Astrocyte (in vitro differentiated cells and primary cell): ENCODE data around the gene ZCWPW1. TPM values are rescaled to one million over a fixed set of nuclear protein-coding genes. Genes with fewer than 3 reads are reported as not detected.
A peak's percentile ranks its signal among the peaks of the same experiment; 100 is the strongest.

Source experiments
- DNase-seq: peaks from one replicate; pipeline ENCODE4 v3.0.0-alpha.2; 2010; ENCODE audit warnings: low read depth
- FAIRE-seq: peaks from 2 replicates; lab custom pipeline; 2011; peaks lifted over from hg19 to GRCh38; lab: Jason Lieb, UNC
- H2AFZ ChIP-seq: 2 replicates; pipeline ENCODE4 v1.6.0; 2012; ENCODE audit warnings: low read depth, low read length, inconsistent platforms
- H3K27ac ChIP-seq: 2 replicates; pipeline ENCODE4 v1.5.1; 2011; ENCODE audit warnings: low read depth, low read length, inconsistent platforms
- H3K27me3 ChIP-seq: 2 replicates; pipeline ENCODE4 v1.6.0; 2011; ENCODE audit warnings: low read length, inconsistent platforms; ENCODE audit not compliant: insufficient read depth
- H3K36me3 ChIP-seq: 2 replicates; pipeline ENCODE4 v1.5.1; 2011; ENCODE audit warnings: low read length, inconsistent platforms; ENCODE audit not compliant: insufficient read depth
- H3K4me1 ChIP-seq: 2 replicates; pipeline ENCODE4 v1.5.1; 2011; ENCODE audit warnings: low read length, inconsistent platforms; ENCODE audit not compliant: insufficient read depth
- H3K4me2 ChIP-seq: 2 replicates; pipeline ENCODE4 v1.6.0; 2012; ENCODE audit warnings: low read length, inconsistent platforms
- H3K4me3 ChIP-seq: 2 replicates; pipeline ENCODE4 v1.5.1; 2011; ENCODE audit warnings: low read depth, mild to moderate bottlenecking, low read length, inconsistent platforms; ENCODE audit not compliant: insufficient read depth
- H3K79me2 ChIP-seq: 2 replicates; pipeline ENCODE4 v1.6.0; 2012; ENCODE audit warnings: mild to moderate bottlenecking, low read length, inconsistent platforms; ENCODE audit not compliant: insufficient read depth
- H3K9ac ChIP-seq: 2 replicates; pipeline ENCODE4 v1.6.0; 2012; ENCODE audit warnings: mild to moderate bottlenecking, low read length, inconsistent platforms
- H3K9me3 ChIP-seq: 2 replicates; pipeline ENCODE4 v1.5.1; 2012; ENCODE audit warnings: low read depth, mild to moderate bottlenecking, low read length, inconsistent platforms; ENCODE audit not compliant: insufficient read depth
- H4K20me1 ChIP-seq: 2 replicates; pipeline ENCODE4 v1.6.0; 2012; ENCODE audit warnings: low read length, inconsistent platforms; ENCODE audit not compliant: insufficient read depth
- H3K27ac Mint-ChIP-seq: one replicate; pipeline ENCODE4 v1.8.0; 2021; ENCODE audit warnings: mild to moderate bottlenecking, mixed read lengths; ENCODE audit not compliant: unreplicated experiment
- H3K27me3 Mint-ChIP-seq: one replicate; pipeline ENCODE4 v1.8.0; 2021; ENCODE audit warnings: low read depth, mixed read lengths; ENCODE audit not compliant: unreplicated experiment
- H3K36me3 Mint-ChIP-seq: one replicate; pipeline ENCODE4 v1.8.0; 2021; ENCODE audit warnings: low read depth, mixed read lengths; ENCODE audit not compliant: unreplicated experiment
- H3K4me1 Mint-ChIP-seq: one replicate; pipeline ENCODE4 v1.8.0; 2021; ENCODE audit warnings: low read depth, mixed read lengths; ENCODE audit not compliant: unreplicated experiment
- H3K4me3 Mint-ChIP-seq: one replicate; pipeline ENCODE4 v1.8.0; 2021; ENCODE audit warnings: mild to moderate bottlenecking, moderate library complexity, mixed read lengths; ENCODE audit not compliant: unreplicated experiment
- H3K9me3 Mint-ChIP-seq: one replicate; pipeline ENCODE4 v1.8.0; 2021; ENCODE audit warnings: mild to moderate bottlenecking, mixed read lengths; ENCODE audit not compliant: unreplicated experiment
- CTCF ChIP-seq: IDR thresholded peaks from 2 replicates; pipeline ENCODE4 v1.5.1; 2011; ENCODE audit warnings: low read depth, mild to moderate bottlenecking, inconsistent platforms, low read length, moderate library complexity; ENCODE audit not compliant: insufficient read depth
- EZH2 ChIP-seq: IDR thresholded peaks from 2 replicates; pipeline ENCODE4 v1.6.1; 2012; ENCODE audit warnings: mild to moderate bottlenecking, low read length, inconsistent platforms; ENCODE audit not compliant: insufficient read depth
- total RNA-seq: library from RNA; stranded (reverse); gene quantifications from 2 replicates; pipeline ENCODE4 v1.2.1, GENCODE V29; 2021

Gene ZCWPW1
- total RNA-seq, 1 donor from 2014 or later: 2.6 TPM

GRCh38 chr7:100380196-100380595, 48.3 kb downstream of the ZCWPW1 start:
- no peak overlapping the region for H3K27ac Mint-ChIP-seq
- H3K36me3 ChIP-seq: no peaks in the 10 kb centered on the region
- H3K9me3 ChIP-seq: no peaks in the 10 kb centered on the region
- peaks cover 3% of the 10 kb centered on the region for H3K4me1 Mint-ChIP-seq
- H3K4me3 ChIP-seq: no peak overlapping the region
- TF ChIP-seq EZH2 (no peak), CTCF (no peak)
- peaks cover 3% of the 10 kb centered on the region for H3K27me3 Mint-ChIP-seq
- H3K27ac ChIP-seq: no peak overlapping the region
- H3K27me3 ChIP-seq: no peaks in the 10 kb centered on the region
- H3K9ac ChIP-seq: no peak overlapping the region
- no peak overlapping the region for H2AFZ ChIP-seq
- H3K4me2 ChIP-seq: no peak overlapping the region
- H3K36me3 Mint-ChIP-seq: no peaks in the 10 kb centered on the region
- H4K20me1 ChIP-seq: no peaks in the 10 kb centered on the region
- H3K4me3 Mint-ChIP-seq: peak overlapping the region; percentile 35
- DNase-seq (no peak), FAIRE-seq (no peak)
- H3K79me2 ChIP-seq: no peaks in the 10 kb centered on the region
- H3K4me1 ChIP-seq: no peaks in the 10 kb centered on the region
- no peaks in the 10 kb centered on the region for H3K9me3 Mint-ChIP-seq

DNA sequence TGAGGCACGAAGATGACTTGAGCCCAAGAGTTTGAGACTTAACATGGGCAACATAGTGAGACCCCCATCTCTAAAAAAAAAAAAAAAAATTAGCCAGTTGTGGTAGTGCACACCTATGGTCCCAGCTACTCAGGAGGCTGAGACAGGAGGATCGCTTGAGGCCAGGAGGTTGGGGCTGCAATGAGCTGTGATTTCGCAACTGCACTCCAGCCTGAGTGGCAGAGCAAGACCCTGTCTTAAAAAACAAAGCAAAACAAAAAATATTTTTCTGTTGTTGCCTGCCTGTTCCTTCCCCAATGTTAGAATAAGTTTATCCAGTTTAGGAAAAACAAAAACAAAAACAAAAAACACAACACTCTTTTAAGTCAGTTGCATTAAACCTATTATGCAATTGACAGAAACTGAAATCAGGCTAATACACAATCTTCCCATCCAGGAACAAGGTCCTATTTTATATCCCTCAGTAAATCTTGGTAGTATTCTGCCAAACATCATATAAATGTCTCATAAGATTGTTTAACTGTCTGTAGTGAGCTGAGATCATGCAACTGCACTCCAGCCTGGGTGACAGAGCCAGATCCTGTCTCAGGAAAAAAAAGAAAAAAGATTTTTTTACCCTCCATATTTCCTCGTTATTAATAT, 50.3 kb downstream of the ZCWPW1 start:
- Mint-ChIP-seq H3K4me1 (peaks cover 2% of the 10 kb centered on the region), H3K36me3 (no peaks in the 10 kb centered on the region), H3K27me3 (peaks cover 10% of the 10 kb centered on the region), H3K4me3 (no peak overlapping the region), H3K27ac (no peak overlapping the region), H3K9me3 (no peaks in the 10 kb centered on the region)
- FAIRE-seq (no peak), DNase-seq (no peak)
- H3K4me3 ChIP-seq: no peak overlapping the region
- no peaks in the 10 kb centered on the region for H3K4me1 ChIP-seq
- H3K36me3 ChIP-seq: no peaks in the 10 kb centered on the region
- no peak overlapping the region for H3K27ac ChIP-seq
- no peaks in the 10 kb centered on the region for H3K9me3 ChIP-seq
- H3K27me3 ChIP-seq: no peaks in the 10 kb centered on the region
- H4K20me1 ChIP-seq: no peaks in the 10 kb centered on the region
- TF ChIP-seq EZH2 (no peak), CTCF (no peak)
- no peak overlapping the region for H3K9ac ChIP-seq
- H3K79me2 ChIP-seq: no peaks in the 10 kb centered on the region
- H2AFZ ChIP-seq: no peak overlapping the region
- no peak overlapping the region for H3K4me2 ChIP-seq

GRCh38 chr7:100376066-100376465, 52.4 kb downstream of the ZCWPW1 start:
- Histone ChIP-seq H2AFZ (no peak overlapping the region), H3K27ac (no peak overlapping the region), H3K9ac (no peak overlapping the region), H3K27me3 (no peaks in the 10 kb centered on the region), H3K4me3 (no peak overlapping the region), H3K79me2 (no peaks in the 10 kb centered on the region), H3K4me2 (no peak overlapping the region), H3K36me3 (no peaks in the 10 kb centered on the region), H4K20me1 (no peaks in the 10 kb centered on the region), H3K9me3 (no peaks in the 10 kb centered on the region), H3K4me1 (no peaks in the 10 kb centered on the region)
- no peak for FAIRE-seq
- peaks cover under 1% of the 10 kb centered on the region for H3K36me3 Mint-ChIP-seq
- no peaks in the 10 kb centered on the region for H3K4me1 Mint-ChIP-seq
- TF ChIP-seq EZH2 (no peak), CTCF (no peak)
- H3K27ac Mint-ChIP-seq: no peak overlapping the region
- H3K27me3 Mint-ChIP-seq: peaks cover 10% of the 10 kb centered on the region
- no peaks in the 10 kb centered on the region for H3K9me3 Mint-ChIP-seq
- H3K4me3 Mint-ChIP-seq: no peak overlapping the region
- DNase-seq: no peak
